ENCODE data around the gene PLXNA4. TPM values are rescaled to one million over a fixed set of nuclear protein-coding genes. Genes with fewer than 3 reads are reported as not detected.

PLXNA4 gene
- total RNA-seq, 1 experiment from 2014 or later = 0.81 TPM

- H3K4me1 Mint-ChIP-seq = peaks cover 31% of the 10 kb centered on the region
- peaks cover under 1% of the 10 kb centered on the region for H3K27me3 Mint-ChIP-seq (ENCODE audit: low read depth)
- H3K9me3 Mint-ChIP-seq = no peaks in the 10 kb centered on the region
- POLR2A ChIA-PET = no interaction called here
- H3K36me3 Mint-ChIP-seq = no peaks in the 10 kb centered on the region
- CTCF ChIA-PET = no interaction called here
- no peak for DNase-seq (ENCODE audit: low spot score)
- H3K27ac Mint-ChIP-seq = no peak overlapping the region
- no peak for TF ChIP-seq ERG (CRISPR knock-in tag; IDR thresholded peaks at IDR 0.05)
- TF ChIP-seq USF2 (CRISPR knock-in tag; IDR thresholded peaks at IDR 0.05) = no peak
- no peak for TF ChIP-seq MLX (CRISPR knock-in tag; IDR thresholded peaks at IDR 0.05)
- no peak for TF ChIP-seq CTCF (IDR thresholded peaks at IDR 0.05)
- no peak for TF ChIP-seq NR2C2 (CRISPR knock-in tag; IDR thresholded peaks at IDR 0.05)
- no peak for TF ChIP-seq TP53 (CRISPR knock-in tag; IDR thresholded peaks at IDR 0.05)
- no peak for TF ChIP-seq CDX4 (CRISPR knock-in tag; IDR thresholded peaks at IDR 0.05; ENCODE audit: borderline replicate concordance)
- no peak for TF ChIP-seq ZNF219 (CRISPR knock-in tag; IDR thresholded peaks at IDR 0.05; ENCODE audit: borderline replicate concordance)
- TF ChIP-seq ZNF138 (CRISPR knock-in tag; conservative IDR thresholded peaks at IDR 0.05) = no peak
- no peak for TF ChIP-seq ZNF416 (CRISPR knock-in tag; IDR thresholded peaks at IDR 0.05)
- no peak for TF ChIP-seq FOXP4 (CRISPR knock-in tag; IDR thresholded peaks at IDR 0.05)
- no peak for TF ChIP-seq ZNF532 (CRISPR knock-in tag; IDR thresholded peaks at IDR 0.05; ENCODE audit: borderline replicate concordance)
- no peak overlapping the region for H3K4me3 Mint-ChIP-seq
- no peak for ATAC-seq
Measured at GRCh38 chr7:132469681-132470080, 106.6 kb downstream of the PLXNA4 start.

- ChIA-PET POLR2A (no interaction called here), CTCF (no interaction called here)
- ATAC-seq = no peak
- Mint-ChIP-seq H3K4me3 (no peak overlapping the region), H3K27me3 (ENCODE audit: low read depth) (no peaks in the 10 kb centered on the region; the same call in 1 of the 2 replicates), H3K4me1 (peaks cover 31% of the 10 kb centered on the region), H3K36me3 (no peaks in the 10 kb centered on the region), H3K9me3 (no peaks in the 10 kb centered on the region), H3K27ac (no peak overlapping the region)
- no peak for DNase-seq (ENCODE audit: low spot score)
- no peak for TF ChIP-seq ESRRA (CRISPR knock-in tag; IDR thresholded peaks at IDR 0.05; ENCODE audit: borderline replicate concordance)
- TF ChIP-seq ZNF232 (CRISPR knock-in tag; IDR thresholded peaks at IDR 0.05) = no peak
- no peak for TF ChIP-seq E2F4 (CRISPR knock-in tag; IDR thresholded peaks at IDR 0.05; ENCODE audit: borderline replicate concordance, low read depth)
Measured at GRCh38 chr7:132469264-132469663, 107.0 kb downstream of the PLXNA4 start.

Data from WTC11 (cell line).